Stimulated activated CD8-positive, alpha-beta memory T cell treated with anti-CD3 and anti-CD28 coated beads, Interleukin-4, amount 100 ng/mL, for 24 hours (primary cell): ENCODE data around the gene MT1M.
A peak's percentile ranks its signal among the peaks of the same experiment; 100 is the strongest.
"Not testable (repeated sequence)": the region's sequence is repeated elsewhere in the genome, so short reads cannot be mapped to it uniquely, and the experiment has no call there.

Experiments used
- DNase-seq: peaks from one replicate; pipeline ENCODE4 v3.0.0-alpha.2; 2020; ENCODE audit warnings: low read depth

The MT1M gene

GRCh38 chr16:56608876-56609462, 23.5 kb upstream of the MT1M start:
- no peak for DNase-seq

GRCh38 chr16:56609463-56609921, 23.0 kb upstream of the MT1M start:
- peak; percentile 46 for DNase-seq

GRCh38 chr16:56610017-56610608, 22.3 kb upstream of the MT1M start:
- DNase-seq = peak; percentile 58

GRCh38 chr16:56610609-56611111, 21.8 kb upstream of the MT1M start:
- DNase-seq = no peak

GRCh38 chr16:56611281-56611833, 21.1 kb upstream of the MT1M start:
- DNase-seq = no peak

- DNase-seq = no peak
These were observed 18.8 kb upstream of the MT1M start for GRCh38 chr16:56613706-56614105.

GRCh38 chr16:56614549-56614991, 17.9 kb upstream of the MT1M start:
- DNase-seq = no peak

GRCh38 chr16:56615353-56615752, 17.1 kb upstream of the MT1M start:
- DNase-seq = no peak

GRCh38 chr16:56616608-56617211, 15.7 kb upstream of the MT1M start:
- no peak for DNase-seq

GRCh38 chr16:56617212-56618085, 15.0 kb upstream of the MT1M start:
- DNase-seq = peak; percentile 34

GRCh38 chr16:56618138-56618537, 14.3 kb upstream of the MT1M start:
- DNase-seq = no peak

GRCh38 chr16:56620339-56620897, 12.0 kb upstream of the MT1M start:
- no peak for DNase-seq

- not testable (repeated sequence) for DNase-seq
These were observed 10.6 kb upstream of the MT1M start for GRCh38 chr16:56621665-56622445.

GRCh38 chr16:56623184-56623583, 9.3 kb upstream of the MT1M start:
- not testable (repeated sequence) for DNase-seq

GRCh38 chr16:56623637-56624036, 8.8 kb upstream of the MT1M start:
- DNase-seq = no peak

GRCh38 chr16:56625140-56625942, 7.1 kb upstream of the MT1M start, which contains the start of gene MT1E:
Gene MT1E, plus strand, starts transcription at chr16:56625781. Its CDS starts 71 bp downstream, at chr16:56625852.
- DNase-seq = peak; percentile 56

GRCh38 chr16:56625943-56626654, 6.4 kb upstream of the MT1M start:
- DNase-seq = no peak

GRCh38 chr16:56626685-56627084, 5.8 kb upstream of the MT1M start:
- DNase-seq = no peak
